Activated T-cell treated with anti-CD3 and anti-CD28 coated beads for 48 hours (primary cell): ENCODE data around the gene RTTN.
"Not testable (repeated sequence)": the region's sequence is repeated elsewhere in the genome, so short reads cannot be mapped to it uniquely, and the experiment has no call there.

Experiments used
- DNase-seq: peaks from one replicate; pipeline ENCODE4 v3.0.0-alpha.2; 2020; ENCODE audit warnings: low read depth

Gene RTTN, protein sequence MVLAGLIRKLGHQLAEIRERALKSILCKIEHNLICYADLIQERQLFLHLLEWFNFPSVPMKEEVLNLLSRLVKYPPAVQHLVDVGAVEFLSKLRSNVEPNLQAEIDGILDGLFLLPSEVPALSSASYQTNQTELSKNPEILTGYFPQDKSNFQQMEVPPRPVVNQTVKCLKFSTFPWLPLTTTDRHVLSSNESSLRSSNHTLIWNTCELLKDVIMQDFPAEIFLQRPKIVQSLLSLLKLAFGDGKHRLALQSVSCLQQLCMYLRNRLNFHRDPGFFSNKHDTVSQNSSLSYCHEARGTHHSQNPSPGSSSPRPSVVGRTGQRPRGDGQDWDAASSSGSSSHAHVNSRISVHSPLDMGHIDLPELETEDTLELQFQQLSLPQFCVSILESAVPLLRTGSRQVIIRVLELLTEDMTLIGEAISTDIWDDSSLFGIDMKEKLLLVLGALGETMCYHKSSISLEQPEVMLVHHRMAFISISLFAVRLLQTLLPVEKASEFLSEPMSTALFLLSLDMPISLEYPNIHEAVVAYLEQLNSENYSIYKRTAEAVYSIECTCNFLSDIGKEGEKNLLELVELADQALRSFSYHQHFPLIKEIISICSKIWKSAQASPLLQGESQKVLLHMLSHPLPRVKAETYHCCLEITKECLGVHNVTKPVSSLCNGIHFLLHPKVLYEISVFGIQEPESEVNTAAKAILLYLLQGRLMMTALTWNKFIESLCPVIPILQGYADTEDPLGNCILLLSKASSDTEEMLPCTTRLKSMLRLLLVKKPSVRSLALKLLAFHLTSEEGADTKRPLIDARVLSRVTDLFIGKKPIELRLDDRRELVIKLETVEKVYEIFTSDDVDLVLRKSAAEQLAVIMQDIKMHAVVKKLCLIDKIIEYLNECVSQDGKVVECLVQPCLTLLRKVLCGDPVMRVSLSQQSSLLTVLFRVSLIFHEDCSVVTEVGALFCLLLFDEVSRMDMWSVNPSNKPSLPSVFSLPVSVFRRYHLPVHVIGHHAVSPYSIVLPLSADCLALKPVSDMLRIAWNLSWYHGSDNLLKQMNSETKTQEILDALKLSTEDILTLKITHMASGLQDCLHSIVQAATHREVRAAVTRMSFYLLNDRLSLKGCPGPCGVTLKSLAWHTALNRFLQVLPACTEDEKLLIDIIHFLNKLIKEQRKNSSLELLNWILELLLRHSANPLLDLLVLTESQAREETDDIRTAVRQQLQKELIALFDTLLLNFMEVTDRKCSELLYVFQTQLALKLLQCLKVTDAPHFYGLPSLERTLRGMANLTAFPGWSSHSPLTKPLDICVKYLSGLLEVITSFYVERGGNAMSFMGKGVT (N-terminal part only)

DNA sequence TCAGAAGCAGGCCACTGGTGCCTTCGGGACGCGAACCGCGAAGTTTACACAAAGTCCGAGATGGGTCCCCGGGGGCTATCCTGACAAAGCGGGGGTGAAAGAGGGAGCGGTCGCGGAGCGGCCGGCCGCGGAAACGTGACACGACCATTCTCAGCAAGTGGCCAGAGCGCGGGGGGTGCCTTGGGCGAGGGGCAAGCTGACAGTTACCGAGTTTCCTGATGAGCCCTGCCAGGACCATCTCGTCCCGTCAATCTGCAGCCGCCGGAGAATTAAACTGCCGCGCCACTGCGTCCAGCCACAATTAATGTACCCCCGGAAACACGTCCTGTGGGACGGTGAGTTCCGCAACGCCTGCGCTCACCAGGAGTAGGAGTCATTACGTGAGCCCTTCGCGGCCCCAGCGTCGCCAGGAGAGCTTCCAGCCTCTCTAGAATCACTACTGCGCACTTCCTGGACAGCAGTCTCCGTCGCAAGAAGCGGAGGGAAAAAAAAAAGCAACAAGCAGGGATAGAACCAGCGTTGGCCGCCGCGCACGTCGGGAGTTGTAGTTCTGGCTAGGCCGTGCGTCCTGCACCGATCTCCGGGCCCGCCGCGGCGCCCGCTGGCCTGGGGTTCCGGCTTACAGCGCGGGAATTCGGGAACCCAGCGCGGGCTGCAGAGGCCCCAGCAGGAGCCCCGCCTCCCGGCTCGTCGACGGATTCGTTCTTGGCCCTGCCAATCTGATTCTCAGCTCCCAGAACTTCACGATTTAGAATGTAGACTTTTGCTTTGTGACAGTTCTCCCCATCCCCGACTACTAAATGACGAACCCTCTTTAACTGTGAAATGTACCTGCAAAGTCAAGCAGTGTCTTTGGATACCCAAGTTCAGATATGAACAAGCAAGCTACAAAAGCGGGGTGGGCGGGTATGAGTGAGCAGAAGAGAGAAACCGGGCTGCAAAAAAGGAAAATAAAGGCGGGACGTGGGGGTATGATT, at the start of gene RTTN:
TSS of gene RTTN (minus strand) at position 267 of the 977 bp plus-strand sequence. CDS start at position 238, 29 bp downstream.
- DNase-seq: peak; percentile 89

DNA sequence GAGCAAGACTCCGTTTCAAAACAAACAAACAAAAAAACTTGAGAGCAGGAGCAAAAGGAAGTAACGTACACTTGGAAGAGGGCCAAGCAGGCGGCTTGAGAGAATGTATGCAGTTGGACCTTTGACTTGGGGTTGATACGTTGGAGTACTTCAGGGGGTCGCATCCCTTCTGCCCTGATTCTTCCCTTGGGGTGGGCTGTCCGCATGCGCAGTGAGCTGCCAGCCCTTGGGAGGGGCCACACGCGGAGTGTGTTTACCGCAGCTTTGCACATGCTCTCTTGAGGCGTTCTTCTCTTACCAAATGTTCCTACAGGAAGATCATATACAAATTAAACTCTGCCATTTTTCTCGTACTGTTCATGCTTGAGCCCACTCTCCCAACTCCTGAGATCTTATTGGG, 45.3 kb upstream of the RTTN start:
- DNase-seq: no peak

DNA sequence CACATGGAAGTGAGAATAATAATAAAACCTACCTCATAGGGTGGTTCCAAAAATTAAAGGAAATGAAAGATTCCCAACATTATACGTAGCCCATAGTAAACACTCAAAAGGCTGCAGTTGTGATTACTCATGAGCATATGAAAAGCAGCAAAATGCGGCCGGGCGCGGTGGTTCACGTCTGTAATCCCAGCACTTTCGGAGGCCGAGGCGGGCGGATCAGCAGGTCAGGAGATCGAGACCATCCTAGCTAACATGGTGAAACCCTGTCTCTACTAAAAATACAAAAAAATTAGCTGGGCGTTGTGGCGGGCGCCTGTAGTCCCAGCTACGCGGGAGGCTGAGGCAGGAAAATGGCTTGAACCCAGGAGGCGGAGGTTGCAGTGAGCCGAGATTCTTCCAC, 44.4 kb upstream of the RTTN start:
- not testable (repeated sequence) for DNase-seq

DNA sequence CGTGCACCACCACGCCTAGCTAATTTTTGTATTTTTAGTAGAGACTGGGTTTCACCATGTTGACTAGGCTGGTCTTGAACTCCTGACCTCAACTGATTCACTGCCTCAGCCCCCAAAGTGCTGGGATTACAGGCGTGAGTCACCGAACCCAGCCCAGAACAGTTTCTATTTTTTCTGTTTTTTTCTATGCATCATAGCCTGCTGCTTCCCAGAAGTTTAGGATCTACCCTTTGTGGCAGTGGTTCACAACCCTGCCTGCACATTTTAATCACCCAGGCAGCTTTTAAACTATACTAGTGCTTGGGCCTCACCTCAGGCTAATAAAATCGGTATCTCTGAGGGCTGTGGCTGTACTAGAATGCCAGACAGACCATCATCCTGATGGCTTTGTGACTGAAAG, 43.6 kb upstream of the RTTN start:
- DNase-seq: no peak

DNA sequence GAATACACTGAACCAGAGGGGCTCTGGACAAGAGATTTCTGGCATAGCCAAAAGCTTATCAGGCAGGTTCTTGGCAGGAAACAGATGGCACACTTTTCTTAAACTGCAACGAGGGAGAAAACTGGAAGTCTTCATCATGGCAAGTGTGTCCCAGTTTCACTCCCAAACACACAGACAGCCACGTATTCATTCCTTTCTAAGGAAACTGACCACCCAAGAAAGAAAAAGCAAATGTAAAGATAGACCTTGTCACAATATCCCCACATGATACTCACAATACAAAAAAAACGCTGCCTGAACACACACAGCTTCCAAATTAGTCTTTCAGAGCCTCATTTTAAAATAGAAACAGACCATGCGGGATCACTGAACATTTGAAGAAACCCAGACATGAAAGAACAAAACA, 40.6 kb upstream of the RTTN start:
- no peak for DNase-seq

DNA sequence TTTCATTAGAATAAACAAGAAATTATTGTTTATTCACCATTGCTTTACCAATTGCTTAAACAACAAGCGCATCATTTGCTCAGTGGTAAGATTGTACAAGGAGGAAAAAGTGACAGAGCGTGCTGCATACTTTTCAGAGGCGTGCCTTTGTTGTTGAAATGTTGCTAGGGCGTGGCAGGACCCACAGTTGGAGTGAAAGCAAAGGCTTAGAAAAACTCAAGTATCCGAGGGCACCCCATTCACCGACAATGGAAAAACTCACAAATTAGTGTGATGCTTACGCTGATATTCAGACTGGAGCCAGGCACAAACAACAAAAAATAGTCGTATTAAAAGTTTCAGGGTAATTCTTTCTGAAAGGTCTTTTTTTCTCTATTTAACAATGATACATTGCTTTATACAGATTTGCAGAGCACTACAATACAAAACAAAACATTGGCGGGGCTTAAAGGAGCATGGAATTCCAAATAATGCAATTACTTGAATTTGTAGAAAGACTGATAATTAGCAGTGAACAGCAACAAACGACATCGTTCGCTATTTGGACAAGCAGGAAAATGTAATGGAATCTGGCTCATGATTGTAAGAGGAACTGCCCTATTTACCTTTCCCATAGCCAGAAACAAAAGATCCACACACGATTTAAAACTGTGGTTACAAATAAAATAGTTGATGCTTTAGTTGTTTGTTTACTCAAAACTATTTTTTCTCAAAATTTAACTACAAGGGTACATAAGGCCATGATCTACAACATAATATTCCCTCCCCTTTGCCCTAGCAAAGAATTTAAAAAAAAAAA, 37.8 kb upstream of the RTTN start:
- no peak for DNase-seq

DNA sequence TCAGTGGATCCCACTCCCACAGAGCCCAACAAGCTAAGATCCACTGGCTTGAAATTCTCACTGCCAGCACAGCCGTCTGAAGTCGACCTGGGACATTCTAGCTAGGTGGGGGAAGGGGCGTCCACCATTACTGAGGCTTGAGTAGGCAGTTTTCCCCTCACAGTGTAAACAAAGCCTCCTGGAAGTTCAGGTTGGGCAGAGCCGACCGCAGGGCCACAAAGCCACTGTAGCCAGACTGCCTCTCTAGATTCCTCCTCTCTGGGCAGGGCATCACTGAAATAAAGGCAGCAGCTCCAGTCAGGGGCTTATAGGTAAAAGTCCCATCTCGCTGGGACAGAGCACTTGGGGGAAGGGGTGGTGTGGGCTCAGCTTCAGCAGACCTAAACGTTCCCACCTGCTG, 31.4 kb upstream of the RTTN start:
- not testable (repeated sequence) for DNase-seq

DNA sequence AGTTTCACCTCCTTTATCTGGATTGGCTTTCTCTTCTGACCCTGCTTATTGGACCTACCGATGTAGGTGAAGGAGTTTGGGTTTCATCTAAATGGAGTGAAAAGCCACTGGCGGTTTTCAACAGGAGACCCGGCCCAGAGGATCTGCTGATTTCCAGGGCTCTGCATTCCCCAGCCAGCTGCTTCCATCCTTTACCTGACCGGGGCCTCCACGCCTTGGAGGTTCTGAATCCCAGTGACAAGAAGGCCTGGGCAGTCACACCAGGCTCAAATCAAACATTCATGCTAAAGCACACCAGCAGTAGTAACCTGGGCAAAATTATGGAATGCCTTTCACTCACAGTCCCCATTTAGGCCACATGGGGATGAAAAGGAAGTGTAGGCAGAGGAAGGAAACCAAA, 30.0 kb upstream of the RTTN start:
- no peak for DNase-seq

DNA sequence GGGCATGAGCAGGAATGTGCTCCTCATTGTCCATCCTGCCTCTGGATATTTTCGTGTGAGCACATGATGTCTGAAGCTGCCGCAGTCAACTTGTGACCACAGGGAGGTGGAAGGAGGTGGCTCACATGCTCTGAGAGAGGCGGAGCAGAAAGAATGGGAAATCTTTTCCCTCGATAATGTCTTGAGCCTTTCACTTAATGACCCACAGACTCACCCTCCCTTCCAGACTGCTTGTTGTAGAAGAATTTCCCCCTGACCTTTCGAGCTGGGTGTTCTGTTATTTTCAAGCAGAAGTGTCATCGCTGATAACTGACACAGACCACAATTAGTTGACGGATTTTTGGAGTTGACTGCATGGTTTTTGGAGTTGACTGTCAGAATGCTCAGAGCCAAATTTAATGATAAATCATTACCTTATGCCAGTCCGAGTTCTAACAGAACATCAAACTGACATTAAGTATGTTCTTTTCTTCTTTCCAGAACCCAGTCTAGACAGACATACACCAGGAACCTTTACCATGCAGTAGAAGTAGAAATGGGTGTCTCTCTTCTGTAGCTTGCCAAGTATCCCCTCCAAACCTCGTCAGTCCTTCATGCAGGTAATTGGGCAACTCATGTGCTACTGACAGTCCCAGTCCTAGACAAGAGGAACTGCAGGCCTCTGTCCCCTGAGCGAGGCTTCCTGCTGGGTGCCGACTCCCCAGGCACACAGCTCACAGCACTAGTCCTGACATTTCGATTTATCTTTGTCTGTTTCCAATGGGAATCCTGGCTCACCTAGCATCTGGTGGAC, 29.4 kb upstream of the RTTN start:
- no peak for DNase-seq

DNA sequence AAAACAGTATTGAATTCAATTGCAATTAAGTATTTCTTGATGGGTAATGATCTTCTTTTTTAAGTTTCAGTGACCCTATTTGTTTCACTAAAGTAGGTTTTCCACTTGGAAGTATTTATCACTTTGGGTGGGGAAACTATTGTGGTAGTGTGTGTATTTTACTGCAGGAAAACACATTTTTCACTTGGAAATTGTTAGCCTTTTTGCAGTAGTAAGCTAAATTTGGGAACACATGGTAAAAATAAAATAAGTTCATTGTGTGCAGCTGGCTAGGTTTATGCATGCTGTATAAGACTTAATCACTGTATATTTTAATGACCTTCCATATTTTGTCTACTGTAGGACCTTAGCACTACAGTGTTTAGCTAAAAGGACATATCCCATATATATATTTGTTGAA, 28.5 kb upstream of the RTTN start:
- DNase-seq: no peak

DNA sequence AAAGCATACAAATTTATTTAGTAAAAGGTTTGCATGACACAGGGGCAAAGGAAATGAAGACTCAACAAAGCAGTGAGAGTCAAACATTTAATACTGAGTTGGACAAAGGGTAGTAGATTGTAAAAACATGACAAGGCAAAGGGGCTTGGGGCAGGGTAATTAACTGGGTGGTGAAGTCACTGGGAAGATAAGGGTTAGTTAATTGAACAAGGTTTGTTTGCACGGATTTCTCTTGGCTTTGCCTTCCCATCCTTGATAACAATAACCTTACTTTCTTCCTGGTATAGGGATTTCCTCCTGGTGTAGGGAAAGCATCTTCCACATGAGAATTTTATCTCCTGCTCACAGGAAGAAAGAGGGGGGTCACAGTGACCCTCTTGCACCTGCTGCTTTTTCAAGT, 26.8 kb upstream of the RTTN start:
- DNase-seq: no peak

DNA sequence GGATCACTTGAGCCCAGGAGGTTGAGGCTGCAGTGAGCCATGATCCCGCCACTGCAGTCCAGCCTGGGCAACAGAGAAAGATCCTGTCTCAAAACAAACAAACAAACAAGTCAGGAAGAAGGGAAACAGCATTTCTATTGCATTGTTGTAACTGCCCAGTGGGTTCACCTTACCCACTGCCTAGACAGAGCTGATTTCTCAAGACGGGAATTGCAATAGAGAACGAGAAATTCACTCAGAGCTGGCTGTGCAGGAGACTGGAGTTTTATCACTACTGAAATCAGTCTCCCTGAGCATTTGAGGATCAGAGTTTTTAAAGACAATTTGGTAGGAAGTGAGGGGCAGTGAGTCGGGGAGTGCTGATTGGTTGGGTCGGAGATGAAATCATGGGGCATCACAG, 24.2 kb upstream of the RTTN start:
- DNase-seq: no peak

DNA sequence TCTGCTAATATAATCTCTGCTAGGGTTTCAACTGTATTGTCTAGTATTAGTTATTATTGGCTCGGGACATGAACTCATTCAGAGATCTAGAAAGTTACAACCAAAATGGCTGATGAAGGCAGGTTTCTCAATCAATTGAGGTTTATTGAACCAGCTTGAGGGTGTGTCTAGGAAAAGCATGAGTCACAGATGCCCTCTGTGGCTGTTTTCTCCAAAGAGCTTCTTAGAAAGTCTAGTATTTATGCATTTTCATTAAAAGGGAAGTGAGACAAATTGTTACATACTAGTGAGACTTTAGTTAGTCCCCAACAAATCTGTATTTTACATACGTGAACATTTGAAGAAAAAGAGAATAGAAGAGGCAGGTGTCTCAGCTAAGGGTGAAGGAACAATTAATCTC, 23.0 kb upstream of the RTTN start:
- DNase-seq: no peak

DNA sequence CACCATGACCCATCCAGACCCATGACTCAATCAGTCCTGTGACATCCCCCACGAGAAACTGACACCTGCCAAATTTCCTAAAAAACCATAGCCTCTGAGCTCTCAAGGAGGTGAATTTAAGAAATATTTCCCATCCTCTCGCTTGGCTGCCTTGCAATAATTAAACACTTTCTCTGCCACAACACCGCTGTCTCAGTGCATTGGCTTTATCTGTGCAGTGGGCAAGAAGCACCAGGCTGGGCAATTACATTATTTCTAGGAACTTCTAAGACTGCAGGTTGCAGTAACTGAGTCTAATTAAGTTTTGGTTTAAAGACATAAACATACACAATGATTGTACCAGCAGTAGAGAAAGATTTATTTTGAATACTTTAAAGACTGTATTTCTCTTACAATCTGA, 22.0 kb upstream of the RTTN start:
- no peak for DNase-seq

DNA sequence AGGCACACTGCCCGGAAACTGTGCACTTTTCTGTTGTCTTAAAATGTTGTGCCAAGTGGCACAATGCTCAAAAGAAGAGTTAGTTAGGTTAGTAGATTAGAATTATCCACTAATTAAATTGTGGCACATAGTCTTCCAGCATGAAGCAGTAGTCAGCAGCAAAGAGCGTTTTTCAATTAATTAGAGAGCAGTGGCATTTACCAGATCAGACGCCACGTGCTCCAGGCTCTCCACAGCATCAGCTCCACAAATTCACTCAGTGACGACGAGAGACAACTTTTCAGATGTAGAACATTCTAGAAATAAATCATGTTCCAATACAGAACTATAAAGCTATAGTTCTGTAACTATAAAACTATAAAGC, 16.4 kb upstream of the RTTN start:
- DNase-seq: no peak

DNA sequence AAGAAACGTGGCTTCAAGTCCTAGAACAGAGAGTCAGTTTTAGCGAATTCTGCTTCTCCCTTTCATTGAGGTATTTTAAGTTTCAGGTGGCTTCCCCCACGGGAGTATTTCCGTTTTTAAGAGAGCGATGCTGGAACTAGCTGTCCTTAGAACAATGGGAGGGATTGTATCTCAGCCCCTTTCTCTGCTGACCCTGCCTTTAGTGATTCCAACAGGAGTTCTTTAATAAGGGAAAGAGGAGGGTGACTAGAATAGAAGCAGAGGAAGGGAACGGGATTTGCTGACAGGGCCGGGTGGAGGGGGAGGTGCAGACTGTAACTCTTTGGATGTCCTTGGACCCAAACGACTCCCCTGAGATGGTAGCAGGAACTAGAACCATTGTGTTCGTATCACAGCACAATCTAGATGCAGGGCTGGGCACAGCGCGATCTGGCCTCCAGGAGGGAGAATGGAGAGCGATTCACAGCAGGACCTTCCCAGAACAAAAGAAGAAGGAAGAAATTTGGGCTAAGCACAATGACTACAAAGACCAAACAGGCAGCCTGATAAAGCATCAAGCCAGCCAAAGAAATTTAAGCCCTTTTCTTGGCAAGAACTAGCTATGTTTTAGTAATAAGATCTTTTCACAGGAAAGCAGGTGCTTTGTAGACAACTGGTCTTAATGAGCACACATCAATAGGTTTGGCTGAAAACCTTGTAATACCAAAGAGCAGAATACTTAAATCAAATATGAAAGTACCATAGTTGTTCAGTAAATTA, 15.8 kb upstream of the RTTN start:
- no peak for DNase-seq

DNA sequence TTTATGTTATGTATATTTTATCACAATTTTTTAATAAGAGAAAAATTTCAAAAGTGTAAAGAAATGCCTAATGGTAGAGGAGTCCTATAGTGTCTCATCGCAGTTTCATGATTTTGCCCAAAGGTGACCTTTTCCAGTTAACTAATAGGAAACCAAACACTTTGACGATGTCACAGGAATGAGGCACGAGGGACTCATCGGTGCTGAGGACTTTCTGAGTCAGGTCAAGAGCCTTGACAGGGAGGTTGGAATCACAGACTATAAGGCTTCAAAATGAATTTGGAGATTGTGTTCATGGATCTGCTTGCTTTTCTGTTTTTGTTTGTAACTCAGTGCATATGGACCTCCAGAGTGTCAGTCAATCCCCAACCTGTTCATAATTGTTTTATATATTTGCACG, 15.1 kb upstream of the RTTN start:
- DNase-seq: no peak

DNA sequence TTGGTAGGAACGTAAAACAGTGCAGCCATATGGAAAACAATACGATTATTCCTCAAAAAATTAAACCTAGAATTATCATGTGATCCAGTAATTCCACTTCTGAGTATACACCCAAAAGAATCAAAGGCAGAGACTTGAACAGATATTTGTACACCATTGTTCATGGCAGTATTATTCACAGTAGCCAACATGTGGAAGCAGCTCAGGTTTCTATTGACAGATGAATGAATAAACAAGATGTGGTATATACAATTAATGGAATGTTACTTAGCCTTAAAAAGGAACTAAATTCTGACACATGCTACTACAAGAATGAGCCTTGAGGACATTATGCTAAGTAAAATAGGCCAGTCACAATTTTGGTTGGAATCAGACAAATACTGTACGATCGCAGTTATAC, 14.2 kb upstream of the RTTN start:
- DNase-seq: no peak

DNA sequence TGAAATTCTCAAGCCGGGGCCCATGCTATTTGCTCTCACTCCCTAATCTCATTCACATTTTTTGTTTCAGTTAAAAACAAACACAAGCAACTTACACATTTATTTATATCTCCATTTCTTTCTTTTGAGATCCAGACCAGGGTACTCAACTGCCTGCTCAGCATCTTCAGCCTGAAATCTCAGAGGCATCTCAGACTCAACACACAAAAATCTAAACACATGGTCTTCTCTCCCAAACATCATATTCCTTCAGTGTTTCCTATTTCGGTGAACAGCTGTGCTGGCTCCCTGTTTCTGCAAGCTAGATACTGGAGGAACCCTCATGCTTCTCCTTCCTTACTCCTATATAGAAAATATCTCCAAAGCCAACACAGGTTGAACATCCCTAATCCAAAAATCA, 11.3 kb upstream of the RTTN start:
- no peak for DNase-seq
